Stimulated activated CD4-positive, alpha-beta T cell treated with anti-CD3 and anti-CD28 coated beads, TNF-alpha, amount 100 ng/mL, for 48 hours (primary cell): ENCODE measurements around the gene CACNA1H.
A peak's percentile ranks its signal among the peaks of the same experiment; 100 is the strongest.
"Not testable (repeated sequence)": the region's sequence is repeated elsewhere in the genome, so short reads cannot be mapped to it uniquely, and the experiment has no call there.

ENCODE experiments used
- DNase-seq, 3 donors: peaks; one replicate each; pipeline ENCODE4 v3.0.0-alpha.2; 2020; ENCODE audit warnings: low read depth in 3 of 3

The CACNA1H gene

DNA sequence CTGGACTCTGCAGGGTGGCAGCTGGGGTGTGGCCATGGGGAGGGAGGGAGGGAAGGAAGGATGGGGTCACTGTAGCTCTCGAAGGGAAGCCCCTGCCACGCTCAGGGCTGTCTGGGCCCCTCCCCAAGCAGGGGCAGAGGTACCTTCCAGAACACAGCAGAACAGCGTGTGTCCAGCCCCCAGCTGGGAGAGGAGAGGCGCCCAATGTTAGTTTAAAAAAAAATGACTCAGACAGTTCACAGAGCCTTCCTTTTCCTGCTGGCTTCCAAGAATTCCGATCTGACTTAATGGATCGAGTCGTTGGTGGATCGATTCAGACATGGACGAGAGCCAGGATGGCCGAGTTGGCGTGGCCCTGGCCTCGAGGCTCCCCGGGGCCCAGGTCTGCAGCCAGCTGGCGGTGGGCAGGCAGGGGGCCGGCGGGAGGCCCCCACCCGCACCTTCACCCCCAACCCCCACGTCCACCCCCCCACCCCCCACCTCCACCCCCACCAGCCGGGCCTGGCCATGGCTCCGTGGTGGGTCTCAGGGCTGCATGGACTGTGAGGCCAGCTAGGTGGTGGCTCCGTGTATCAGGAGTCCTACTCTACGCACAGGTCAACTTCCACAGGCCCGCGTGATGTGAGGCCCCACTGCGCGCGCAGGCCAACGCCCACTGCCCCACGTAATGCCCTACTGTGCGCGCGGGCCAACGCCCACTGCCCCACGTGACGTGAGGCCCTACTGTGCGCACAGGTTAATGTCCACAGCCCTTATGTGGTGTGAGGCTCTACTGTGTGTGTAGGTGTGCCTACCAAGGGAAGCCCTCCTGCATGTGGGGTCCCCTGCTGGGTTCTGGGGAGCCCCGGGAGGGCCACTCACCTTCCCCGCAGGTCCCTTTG lies 21.8 kb downstream of the CACNA1H start:
- no peak for DNase-seq

DNA sequence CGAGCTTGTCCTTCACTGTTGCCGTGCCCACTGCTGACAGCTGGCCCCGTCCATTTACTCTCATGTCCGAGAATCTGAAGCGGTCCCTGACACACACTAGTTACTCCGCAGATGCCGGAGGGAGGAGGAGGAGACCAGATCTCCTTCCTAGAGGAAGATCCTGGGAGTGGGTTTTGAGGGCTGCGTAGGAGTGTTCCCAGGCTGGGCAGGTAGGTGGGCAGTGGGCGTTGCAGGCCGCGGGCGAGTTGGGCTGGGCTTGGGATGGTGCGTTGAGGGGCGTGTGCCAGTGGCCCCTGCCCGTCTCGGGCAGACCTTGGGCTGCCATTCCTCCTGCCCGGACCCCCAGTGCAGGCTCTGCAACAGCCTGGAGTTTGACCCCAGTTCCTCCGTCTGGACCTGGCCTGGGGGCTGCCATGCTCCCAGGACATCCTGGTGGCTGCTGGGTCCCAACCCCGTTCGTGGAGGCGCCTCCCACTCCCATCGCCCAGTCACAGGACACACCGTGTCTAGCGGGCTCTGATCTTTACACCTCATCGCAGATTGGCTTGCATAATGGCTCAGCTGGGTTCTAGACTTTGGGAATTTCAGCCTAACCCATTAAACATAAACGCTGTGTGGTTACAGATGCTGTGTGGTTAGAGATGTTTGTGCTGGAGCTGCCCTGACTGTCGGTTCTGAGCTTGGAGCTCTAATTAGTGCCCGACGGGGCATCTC lies 22.8 kb downstream of the CACNA1H start:
- DNase-seq: no peak

- DNase-seq: no peak
Observed at GRCh38 chr16:1176280-1176897, 23.5 kb downstream of the CACNA1H start.

- DNase-seq: no peak
Observed at GRCh38 chr16:1177053-1177452, 24.1 kb downstream of the CACNA1H start.

DNA sequence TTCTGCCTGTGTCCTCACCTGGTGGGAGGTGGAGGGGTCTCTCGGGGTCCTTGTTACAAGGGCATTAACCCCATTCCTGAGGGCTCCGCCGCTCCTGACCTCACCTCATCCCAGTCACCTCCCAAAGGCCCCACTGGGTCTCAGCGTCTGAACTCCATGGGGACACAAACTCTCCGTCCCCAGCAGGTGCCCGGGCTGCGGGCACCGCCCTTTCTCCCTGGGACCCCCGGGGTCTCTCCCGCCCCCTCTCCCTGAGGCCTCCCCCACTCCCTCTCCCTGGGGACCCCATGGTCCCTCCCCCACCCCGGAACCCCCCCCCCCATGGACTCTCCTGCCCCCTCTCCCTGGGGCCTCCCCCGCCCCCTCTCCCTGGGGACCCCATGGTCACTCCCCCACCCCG lies 24.8 kb downstream of the CACNA1H start:
- DNase-seq: no peak

- no peak for DNase-seq
Observed at GRCh38 chr16:1178295-1178910, 25.5 kb downstream of the CACNA1H start.

DNA sequence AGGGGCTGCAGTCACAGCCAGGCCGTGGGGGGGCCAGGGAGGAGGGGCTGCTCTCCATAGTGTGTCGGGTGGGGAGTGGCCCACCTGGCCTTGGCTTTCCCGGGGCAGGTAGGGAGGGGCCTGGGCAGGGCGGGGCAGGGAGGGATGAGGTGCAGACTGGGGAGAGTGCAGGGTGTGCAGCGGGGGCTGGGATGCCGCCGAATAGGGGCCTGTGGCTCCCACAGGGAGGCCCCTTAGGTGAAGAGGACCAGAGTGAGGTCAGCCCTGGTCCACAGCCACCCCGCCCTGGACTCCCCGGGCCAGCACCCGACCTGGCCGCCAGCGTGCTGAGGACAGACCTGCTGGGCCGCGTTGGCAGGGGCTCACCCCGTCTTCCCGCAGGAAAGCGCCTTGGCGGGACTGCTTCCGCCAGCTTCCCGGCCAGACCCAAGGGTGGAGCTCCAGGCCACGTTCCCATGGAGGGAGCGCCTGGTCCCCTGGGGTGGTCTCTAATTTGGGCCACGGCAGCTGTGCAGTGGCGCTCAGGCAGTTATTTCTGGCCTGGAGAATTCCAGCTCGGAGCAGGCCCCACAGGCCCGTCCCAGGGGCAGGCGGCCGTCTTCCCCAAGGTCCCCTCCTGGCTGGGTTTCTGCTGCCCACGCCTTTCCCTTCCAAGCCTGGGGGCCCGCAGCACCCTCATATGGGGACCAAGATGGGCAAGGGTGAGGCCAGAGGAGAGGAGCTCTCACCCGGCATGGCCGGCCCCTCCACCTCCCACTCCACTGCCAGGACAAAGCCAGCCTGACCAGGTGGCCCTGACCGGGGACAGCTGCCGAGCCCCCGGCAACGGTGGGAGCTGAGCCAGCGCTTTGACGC lies 27.9 kb downstream of the CACNA1H start:
- DNase-seq: no peak

DNA sequence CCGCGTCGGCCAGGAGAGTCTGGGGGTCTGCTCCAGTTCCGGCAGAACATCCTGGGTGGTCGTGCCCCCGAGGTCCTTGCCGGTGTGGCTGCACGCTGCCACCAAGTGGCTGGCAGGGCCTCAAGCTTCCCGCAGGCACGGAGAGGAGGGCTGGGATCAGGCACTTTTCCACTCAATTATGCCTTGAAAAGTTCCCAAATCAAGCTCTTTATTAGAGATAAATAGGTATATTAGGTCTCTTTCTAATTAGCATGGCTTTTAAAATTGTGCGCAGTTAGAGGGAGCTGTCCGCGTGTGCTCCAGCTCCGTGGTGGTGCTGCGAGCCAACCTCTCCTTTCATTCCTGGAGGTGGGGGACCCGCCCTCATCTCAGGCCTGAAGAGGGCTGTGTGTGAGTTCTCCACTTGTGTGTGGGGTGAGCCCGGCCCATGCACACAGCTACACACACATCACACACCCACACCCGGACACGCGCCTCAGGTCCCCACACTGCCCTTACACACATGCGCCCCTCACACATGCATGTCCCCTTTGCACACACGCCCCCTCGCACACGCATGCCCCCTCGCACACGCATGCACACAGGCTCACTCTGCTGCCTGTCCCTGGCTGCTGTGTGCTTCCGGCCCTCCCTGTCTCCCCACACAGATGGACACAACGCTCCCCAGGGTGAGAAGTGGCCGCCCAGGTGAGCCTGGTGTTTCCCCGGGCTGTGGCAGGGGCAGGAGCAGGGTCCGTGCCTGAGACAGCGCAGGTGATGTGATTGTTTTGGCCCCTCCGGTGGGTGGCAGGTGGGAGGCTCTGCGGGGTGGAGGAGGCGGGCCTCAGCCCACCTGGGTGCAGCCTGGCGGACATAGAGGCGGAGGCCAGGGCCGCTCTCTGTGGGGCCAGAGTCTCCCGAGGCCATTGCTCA lies 28.8 kb downstream of the CACNA1H start:
- DNase-seq: no peak

- DNase-seq: no peak
Observed at GRCh38 chr16:1182316-1182671, 29.4 kb downstream of the CACNA1H start.

- DNase-seq: no peak
Observed at GRCh38 chr16:1182950-1183907, 30.3 kb downstream of the CACNA1H start.

GRCh38 chr16:1184156-1184868 lies 31.4 kb downstream of the CACNA1H start:
- DNase-seq: no peak

DNA sequence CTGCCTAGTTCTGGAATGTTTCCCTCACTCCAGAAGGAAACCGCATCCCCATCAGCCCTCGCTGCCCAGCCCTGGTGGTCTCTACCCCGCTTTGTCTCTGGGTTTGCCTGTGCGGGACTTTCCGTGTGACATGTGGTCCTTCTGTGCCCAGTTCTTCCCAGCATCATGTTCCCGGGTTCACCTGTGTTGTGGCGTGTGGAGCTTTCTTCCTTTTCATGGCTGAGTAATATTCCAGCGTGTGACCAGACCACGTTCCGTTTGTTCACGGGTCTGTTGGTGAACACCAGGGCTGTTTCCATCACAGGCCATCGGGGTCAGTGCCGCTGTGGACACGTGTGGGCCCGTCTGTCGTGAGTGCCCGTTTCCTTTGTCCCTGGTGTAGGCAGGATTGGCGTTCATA lies 32.1 kb downstream of the CACNA1H start:
- no peak for DNase-seq

DNA sequence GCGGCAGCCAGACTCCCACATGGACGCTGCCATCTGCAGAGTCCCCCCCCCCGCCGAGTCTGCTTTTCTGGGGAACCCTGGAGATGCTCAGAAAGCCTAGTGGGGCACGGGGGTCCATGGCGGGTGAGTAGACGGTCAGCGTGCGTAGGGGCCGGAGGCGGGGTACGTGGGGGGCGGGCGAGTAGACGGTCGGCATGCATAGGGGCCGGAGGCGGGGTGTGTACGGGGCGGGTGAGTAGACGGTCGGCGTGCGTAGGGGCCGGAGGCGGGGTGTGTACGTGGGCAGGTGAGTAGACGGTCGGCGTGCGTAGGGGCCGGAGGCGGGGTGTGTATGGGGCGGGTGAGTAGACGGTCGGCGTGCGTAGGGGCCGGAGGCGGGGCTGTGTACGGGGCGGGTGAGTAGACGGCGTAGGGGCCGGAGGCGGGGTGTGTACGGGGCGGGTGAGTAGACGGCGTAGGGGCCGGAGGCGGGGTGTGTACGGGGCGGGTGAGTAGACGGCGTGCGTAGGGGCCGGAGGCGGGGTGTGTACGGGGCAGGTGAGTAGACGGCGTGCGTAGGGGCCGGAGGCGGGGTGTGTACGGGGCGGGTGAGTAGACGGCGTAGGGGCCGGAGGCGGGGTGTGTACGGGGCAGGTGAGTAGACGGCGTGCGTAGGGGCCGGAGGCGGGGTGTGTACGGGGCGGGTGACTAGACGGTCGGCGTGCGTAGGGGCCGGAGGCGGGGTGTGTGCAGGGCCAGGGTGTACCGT lies 32.7 kb downstream of the CACNA1H start:
- DNase-seq: not testable (repeated sequence)

DNA sequence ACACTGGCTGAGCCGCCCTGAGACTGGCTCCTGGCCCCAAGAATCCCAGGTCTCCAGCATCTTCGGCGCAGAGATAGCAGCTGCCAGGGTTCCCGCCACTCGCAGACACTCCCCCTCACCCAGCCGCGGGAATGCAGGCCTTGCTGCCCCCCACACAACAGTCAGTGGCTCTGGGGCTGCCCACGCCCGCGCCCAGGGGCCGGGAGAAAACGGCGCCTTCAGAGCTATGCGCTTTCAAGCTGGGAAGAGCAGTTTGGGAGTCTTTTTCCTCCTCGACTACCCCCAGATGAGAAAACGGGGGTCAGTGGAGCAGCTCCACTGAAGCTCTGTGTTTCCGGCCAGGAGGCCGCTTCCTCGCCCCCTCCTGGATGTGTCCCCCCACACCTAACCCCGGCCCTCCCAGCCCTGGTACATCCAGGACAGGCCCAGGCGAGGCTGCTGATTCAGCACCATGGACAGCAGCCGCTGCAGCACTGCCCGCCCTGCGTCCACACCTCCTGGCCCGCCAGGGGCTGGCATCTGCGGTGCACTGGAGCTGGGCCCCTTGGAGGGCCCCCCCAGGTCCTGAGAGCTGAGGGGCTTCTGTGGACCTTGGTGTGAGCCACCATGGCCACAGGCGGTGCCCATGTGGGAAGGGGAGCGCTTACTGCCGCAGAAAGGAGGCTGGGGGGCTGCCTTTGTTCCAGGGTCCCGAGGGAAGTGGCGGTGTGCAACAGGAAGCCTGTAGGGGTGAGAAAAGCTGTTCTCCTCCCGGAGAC lies 35.7 kb downstream of the CACNA1H start:
- peak in 1 of 3 donors; percentile 32 for DNase-seq

DNA sequence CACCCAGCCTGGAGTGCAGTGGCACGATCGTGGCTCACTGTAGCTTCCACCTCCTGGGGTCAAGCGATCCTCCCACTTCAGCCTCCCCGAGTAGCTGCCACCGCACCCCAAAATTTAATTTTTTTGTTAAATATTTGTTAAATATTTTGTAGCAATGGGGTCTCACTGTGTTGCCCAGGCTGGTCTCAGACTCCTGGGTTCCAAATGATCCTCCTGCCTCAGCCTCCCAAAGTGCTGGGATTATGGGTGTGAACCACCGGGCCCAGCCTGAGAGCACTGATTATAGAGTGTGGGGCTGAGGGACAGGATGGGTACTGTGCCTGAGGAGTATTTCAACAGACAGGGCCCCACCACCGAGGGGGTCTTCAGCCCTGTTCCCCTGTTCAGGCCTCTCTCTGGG lies 36.5 kb downstream of the CACNA1H start:
- no peak for DNase-seq

- DNase-seq: not testable (repeated sequence)
Observed at GRCh38 chr16:1190789-1191188, 37.9 kb downstream of the CACNA1H start.
